Calu3 (cell line): ENCODE measurements around the gene SLC35F5. TPM values are rescaled to one million over a fixed set of nuclear protein-coding genes. Genes with fewer than 3 reads are reported as not detected.

ENCODE experiments used
- BruUV-seq: library from RNA; stranded (reverse); fragments of 400-500 nt; replicated peaks from 2 replicates; lab custom pipeline; 2021; lab: Mats Ljungman, UMichigan
- CTCF ChIA-PET: fragments of 300-600 bp; sonication (Branson Sonifier 250); formaldehyde crosslinking; loops from one replicate; lab custom pipeline; 2022; ENCODE audit warnings: antibody characterized with exemption; lab: Charles Lee
- DNase-seq: peaks from one replicate; pipeline ENCODE4 v3.0.0; 2022
- H3K27ac Mint-ChIP-seq: one replicate; pipeline ENCODE4 v1.8.0; 2022; ENCODE audit warnings: mixed read lengths; ENCODE audit not compliant: unreplicated experiment
- H3K27me3 Mint-ChIP-seq: one replicate; pipeline ENCODE4 v1.8.0; 2022; ENCODE audit warnings: mixed read lengths; ENCODE audit not compliant: unreplicated experiment
- H3K36me3 Mint-ChIP-seq: one replicate; pipeline ENCODE4 v1.8.0; 2022; ENCODE audit warnings: mild to moderate bottlenecking, moderate library complexity, mixed read lengths; ENCODE audit not compliant: insufficient read depth, unreplicated experiment
- H3K4me1 Mint-ChIP-seq: one replicate; pipeline ENCODE4 v1.8.0; 2022; ENCODE audit warnings: mild to moderate bottlenecking, low read depth, mixed read lengths; ENCODE audit not compliant: unreplicated experiment
- H3K4me3 Mint-ChIP-seq: one replicate; pipeline ENCODE4 v1.8.0; 2022; ENCODE audit warnings: mild to moderate bottlenecking, low read depth, moderate library complexity, mixed read lengths; ENCODE audit not compliant: unreplicated experiment
- H3K9me3 Mint-ChIP-seq: one replicate; pipeline ENCODE4 v1.8.0; 2022; ENCODE audit warnings: low read depth, mixed read lengths; ENCODE audit not compliant: unreplicated experiment
- intact Hi-C: fragments of 100-400 bp; cut with micrococcal nuclease; formaldehyde crosslinking; loops from one replicate; pipeline ENCODE4 v1.10.0; 2022; ENCODE audit not compliant: unreplicated experiment
- total RNA-seq: library from RNA; stranded (reverse); gene quantifications from 2 replicates; pipeline ENCODE4 v1.2.3, GENCODE V29; 2022
- TF ChIP-seq, protein P1 (sequence below): fragments of 200-600 bp; IDR thresholded peaks from one replicate; pipeline ENCODE4 v1.8.0; 2022; ENCODE audit warnings: antibody characterized with exemption; ENCODE audit not compliant: unreplicated experiment

SLC35F5 gene
- total RNA-seq, 1 experiment from 2014 or later: 95.1 TPM

DNA sequence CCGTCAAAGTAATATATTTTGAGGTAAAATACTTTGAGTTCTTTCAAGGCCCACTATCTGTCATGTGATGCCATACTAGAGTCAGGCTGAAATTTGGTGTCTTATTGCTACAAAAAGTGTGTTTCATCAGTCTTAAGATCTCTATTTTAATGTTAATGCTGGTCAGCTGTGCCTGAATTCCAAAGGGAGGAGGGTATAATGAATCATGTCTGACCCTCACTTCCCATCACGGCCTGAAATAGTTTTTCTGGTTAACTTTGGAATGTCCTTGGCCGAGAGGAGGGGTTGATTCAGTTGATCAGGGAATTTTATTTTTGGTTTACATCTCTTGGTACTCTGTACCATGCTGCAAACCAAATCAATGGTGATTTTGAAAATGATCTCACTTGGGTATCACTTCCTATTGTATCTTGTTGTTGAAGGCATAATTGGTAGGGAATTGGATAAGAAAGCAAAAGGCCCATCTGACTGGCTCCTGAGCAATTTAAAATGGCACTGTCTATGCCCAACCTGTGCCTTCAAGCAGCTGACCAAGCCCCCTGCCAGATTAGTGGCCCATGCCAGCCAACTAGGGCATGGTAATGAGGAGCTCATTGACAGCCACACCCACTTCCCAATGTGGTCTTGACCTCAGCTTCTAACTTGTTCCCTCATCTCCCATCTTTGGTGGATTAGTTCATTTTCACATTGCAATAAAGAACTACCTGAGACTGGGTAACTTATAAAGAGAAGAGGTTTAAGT is 6.1 kb upstream of the SLC35F5 start:
- Mint-ChIP-seq H3K27me3 (no peaks in the 10 kb centered on the region), H3K9me3 (peaks cover 9% of the 10 kb centered on the region), H3K4me3 (no peak overlapping the region), H3K27ac (no peak overlapping the region), H3K36me3 (no peaks in the 10 kb centered on the region), H3K4me1 (no peaks in the 10 kb centered on the region)
- intact Hi-C loops: no loop called here
- CTCF ChIA-PET: no interaction called here
- no peak for DNase-seq
- no TSS peak for BruUV-seq
- TF ChIP-seq, protein P1, sequence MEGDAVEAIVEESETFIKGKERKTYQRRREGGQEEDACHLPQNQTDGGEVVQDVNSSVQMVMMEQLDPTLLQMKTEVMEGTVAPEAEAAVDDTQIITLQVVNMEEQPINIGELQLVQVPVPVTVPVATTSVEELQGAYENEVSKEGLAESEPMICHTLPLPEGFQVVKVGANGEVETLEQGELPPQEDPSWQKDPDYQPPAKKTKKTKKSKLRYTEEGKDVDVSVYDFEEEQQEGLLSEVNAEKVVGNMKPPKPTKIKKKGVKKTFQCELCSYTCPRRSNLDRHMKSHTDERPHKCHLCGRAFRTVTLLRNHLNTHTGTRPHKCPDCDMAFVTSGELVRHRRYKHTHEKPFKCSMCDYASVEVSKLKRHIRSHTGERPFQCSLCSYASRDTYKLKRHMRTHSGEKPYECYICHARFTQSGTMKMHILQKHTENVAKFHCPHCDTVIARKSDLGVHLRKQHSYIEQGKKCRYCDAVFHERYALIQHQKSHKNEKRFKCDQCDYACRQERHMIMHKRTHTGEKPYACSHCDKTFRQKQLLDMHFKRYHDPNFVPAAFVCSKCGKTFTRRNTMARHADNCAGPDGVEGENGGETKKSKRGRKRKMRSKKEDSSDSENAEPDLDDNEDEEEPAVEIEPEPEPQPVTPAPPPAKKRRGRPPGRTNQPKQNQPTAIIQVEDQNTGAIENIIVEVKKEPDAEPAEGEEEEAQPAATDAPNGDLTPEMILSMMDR: no peak

DNA sequence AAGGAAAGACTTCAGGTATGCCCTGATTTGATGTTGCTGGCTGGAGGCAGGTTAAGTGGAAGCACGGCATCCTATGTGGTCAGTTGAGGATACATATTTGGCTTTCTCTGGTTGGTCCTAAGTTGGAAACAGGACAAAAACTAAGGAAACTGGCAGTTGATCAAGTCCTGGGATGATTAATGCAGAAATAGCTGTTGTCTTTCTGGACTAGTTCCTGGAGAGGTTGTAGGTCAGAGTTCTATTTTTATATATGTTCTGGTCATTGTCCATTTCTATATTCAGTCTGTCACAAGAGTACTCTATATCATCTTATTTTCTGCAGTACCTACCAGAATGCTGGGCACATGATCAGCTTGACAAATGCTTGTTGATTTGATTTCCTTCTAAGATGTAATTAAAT is 4.0 kb upstream of the SLC35F5 start:
- Mint-ChIP-seq H3K9me3 (peaks cover 7% of the 10 kb centered on the region), H3K27me3 (no peaks in the 10 kb centered on the region), H3K36me3 (peaks cover 20% of the 10 kb centered on the region), H3K4me3 (no peak overlapping the region), H3K4me1 (no peaks in the 10 kb centered on the region), H3K27ac (no peak overlapping the region)
- intact Hi-C loops: no loop called here
- no TSS peak for BruUV-seq
- CTCF ChIA-PET: no interaction called here
- DNase-seq: no peak
- TF ChIP-seq, protein P1: no peak

DNA sequence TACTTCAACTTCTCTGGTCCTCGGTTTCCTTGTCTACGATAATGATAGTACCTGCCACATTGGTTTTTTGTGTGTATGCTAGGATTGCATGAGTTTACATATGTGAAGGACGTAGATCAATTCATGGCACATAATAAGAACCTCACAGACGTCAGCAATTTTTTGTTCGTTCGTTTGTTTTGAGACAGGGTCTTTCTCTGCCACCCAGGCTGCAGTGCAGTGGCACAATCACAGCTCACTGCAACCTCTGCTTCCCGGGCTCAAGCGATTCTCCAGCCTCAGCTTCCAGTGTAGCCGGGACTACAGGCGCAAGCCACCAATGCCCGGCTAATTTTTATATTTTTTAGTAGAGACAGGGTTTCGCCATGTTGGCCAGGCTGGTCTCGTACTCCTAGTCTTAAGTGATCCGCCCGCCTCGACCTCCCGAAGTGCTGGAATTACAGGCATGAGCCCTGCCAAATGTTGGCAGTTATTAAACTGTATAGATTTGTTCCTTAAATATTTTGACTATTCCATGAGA is 756 bp upstream of the SLC35F5 start:
- TF ChIP-seq, protein P1: no peak
- H3K27me3 Mint-ChIP-seq: no peaks in the 10 kb centered on the region
- TSS peak; percentile 98 for BruUV-seq
- no peaks in the 10 kb centered on the region for H3K9me3 Mint-ChIP-seq
- peak overlapping the region; percentile 79 for H3K4me3 Mint-ChIP-seq
- intact Hi-C loops: loop anchor here (2.0 to 10.0 kb wide), 4 partner anchors 35 to 798 kb away; no protein-coding TSS in a partner anchor
- peaks cover 34% of the 10 kb centered on the region for H3K36me3 Mint-ChIP-seq
- H3K4me1 Mint-ChIP-seq: peaks cover 6% of the 10 kb centered on the region
- H3K27ac Mint-ChIP-seq: peak overlapping the region; percentile 91
- peak; percentile 4 for DNase-seq
- CTCF ChIA-PET: interaction anchor here (0.7 kb wide), 1 partner anchor 137 kb away, joined by 5 read pairs; no protein-coding TSS in a partner anchor

DNA sequence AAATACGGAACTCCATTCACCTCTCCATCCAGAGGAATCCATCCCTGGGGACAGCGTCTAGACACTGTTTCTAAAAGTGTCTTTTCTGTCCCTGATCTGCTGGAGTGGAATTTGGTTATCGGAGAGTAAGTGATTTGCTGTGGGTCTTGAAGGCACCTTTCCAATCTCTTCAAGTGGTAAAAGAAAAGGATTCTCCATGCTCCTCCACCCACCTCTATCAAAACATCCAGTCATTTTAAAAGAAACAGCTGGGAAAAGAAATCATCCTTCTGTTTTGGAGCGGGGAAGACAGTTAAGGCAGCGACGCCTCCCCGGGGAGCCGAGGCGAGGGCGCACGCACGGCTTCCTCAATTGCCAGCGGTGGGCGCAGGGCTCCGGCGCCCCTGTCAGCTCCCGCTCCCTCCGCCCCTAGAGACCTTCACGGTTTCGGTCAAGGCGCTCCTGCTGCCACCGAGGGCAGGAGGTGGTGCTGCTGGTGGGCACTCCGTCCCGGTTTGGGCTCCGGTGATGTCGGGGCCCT is 547 bp downstream of the SLC35F5 start:
- intact Hi-C loops: loop anchor here (2.0 to 10.0 kb wide), 4 partner anchors 36 to 799 kb away; no protein-coding TSS in a partner anchor
- H3K27me3 Mint-ChIP-seq: no peaks in the 10 kb centered on the region
- H3K4me3 Mint-ChIP-seq: peak overlapping the region; percentile 79
- H3K4me1 Mint-ChIP-seq: peaks cover 9% of the 10 kb centered on the region
- H3K9me3 Mint-ChIP-seq: no peaks in the 10 kb centered on the region
- TF ChIP-seq, protein P1: no peak
- CTCF ChIA-PET: interaction anchor here (0.6 to 1.5 kb wide), 2 partner anchors 50 to 222 kb away, joined by 3 to 4 read pairs; no protein-coding TSS in a partner anchor
- BruUV-seq: no TSS peak
- H3K27ac Mint-ChIP-seq: peak overlapping the region; percentile 67
- no peak for DNase-seq
- H3K36me3 Mint-ChIP-seq: peaks cover 42% of the 10 kb centered on the region
